Measurements from ENCODE around the gene LCP2.

DNA sequence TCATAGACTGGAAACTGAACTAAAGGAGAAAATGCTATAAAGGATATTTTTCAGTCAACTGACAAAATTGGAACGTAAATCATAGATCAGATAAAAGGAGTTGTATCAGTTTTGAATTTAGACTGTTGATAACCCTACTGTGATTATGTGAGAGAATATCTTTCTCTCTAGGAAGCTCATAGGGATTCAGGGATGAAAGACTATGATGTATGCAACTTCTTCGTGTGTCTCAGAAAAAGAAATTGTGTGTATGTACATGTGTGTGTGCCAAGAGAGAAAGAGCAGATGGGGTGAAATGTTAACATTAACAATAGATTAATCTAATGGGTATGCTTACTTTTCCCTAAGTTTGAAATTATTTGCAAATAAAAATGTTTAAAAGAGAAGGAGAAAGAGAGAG, 95.5 kb downstream of the LCP2 start:
- TF ChIP-seq, protein P1, sequence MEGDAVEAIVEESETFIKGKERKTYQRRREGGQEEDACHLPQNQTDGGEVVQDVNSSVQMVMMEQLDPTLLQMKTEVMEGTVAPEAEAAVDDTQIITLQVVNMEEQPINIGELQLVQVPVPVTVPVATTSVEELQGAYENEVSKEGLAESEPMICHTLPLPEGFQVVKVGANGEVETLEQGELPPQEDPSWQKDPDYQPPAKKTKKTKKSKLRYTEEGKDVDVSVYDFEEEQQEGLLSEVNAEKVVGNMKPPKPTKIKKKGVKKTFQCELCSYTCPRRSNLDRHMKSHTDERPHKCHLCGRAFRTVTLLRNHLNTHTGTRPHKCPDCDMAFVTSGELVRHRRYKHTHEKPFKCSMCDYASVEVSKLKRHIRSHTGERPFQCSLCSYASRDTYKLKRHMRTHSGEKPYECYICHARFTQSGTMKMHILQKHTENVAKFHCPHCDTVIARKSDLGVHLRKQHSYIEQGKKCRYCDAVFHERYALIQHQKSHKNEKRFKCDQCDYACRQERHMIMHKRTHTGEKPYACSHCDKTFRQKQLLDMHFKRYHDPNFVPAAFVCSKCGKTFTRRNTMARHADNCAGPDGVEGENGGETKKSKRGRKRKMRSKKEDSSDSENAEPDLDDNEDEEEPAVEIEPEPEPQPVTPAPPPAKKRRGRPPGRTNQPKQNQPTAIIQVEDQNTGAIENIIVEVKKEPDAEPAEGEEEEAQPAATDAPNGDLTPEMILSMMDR (IDR thresholded peaks at IDR 0.05; ENCODE audit: low read depth, low read length): no peak
- TF ChIP-seq, protein P2, sequence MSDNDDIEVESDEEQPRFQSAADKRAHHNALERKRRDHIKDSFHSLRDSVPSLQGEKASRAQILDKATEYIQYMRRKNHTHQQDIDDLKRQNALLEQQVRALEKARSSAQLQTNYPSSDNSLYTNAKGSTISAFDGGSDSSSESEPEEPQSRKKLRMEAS (IDR thresholded peaks at IDR 0.05; ENCODE audit: low read depth, low read length): no peak
- TF ChIP-seq POLR2A (IDR thresholded peaks at IDR 0.05; ENCODE audit: extremely low read depth, insufficient read length) (no peak), MYC (IDR thresholded peaks at IDR 0.05; ENCODE audit: low read depth, low read length) (no peak)

Data from NB4 (cell line).